K562 (cell line): ENCODE results near the gene PRTFDC1. TPM values are rescaled to one million over a fixed set of nuclear protein-coding genes. Genes with fewer than 3 reads are reported as not detected.
A peak's percentile ranks its signal among the peaks of the same experiment; 100 is the strongest.

Experiments
- ARID3A ChIP-seq: IDR thresholded peaks from 2 replicates; pipeline ENCODE4 v1.6.1; 2012; ENCODE audit warnings: low read depth, low read length, improper control_type of control experiment, borderline replicate concordance
- ATF3 ChIP-seq, 2 experiments: fragments of 450-650 bp in 1 of 2; sonication (generic) in 1 of 2; formaldehyde crosslinking in 1 of 2; IDR thresholded peaks in 1 of 2; conservative IDR thresholded peaks in 1 of 2; 2 replicates each; pipeline versions ENCODE4 v1.6.1 to v1.8.1; 2016 to 2023; ENCODE audit warnings: mild to moderate bottlenecking in 2 of 2, moderate library complexity in 2 of 2, inconsistent platforms in 1 of 2, missing genetic modification reagents in 1 of 2
- BRD9 ChIP-seq: fragments of 450-650 bp; IDR thresholded peaks from 2 replicates; pipeline ENCODE4 v1.6.1; 2018; ENCODE audit warnings: low read depth; ENCODE audit not compliant: partially characterized antibody
- DPF2 ChIP-seq: fragments of 450-650 bp; IDR thresholded peaks from 2 replicates; pipeline ENCODE4 v1.6.1; 2016
- GABPA ChIP-seq: fragments of 200-800 bp; sonication (Bioruptor generic); conservative IDR thresholded peaks from 2 replicates; pipeline ENCODE4 v1.6.1; 2016; ENCODE audit warnings: low read depth, missing genetic modification characterization, missing compliant biosample characterization
- STAT6 ChIP-seq: sonication (generic); formaldehyde crosslinking; IDR thresholded peaks from 2 replicates; pipeline ENCODE4 v1.8.1; 2023; ENCODE audit warnings: mild to moderate bottlenecking, missing genetic modification reagents
- TEAD4 ChIP-seq, 2 experiments: sonication (generic) in 1 of 2; formaldehyde crosslinking in 1 of 2; IDR thresholded peaks; 2 replicates each; pipeline versions ENCODE4 v1.6.1 to v1.8.0; 2012 to 2022; ENCODE audit warnings: borderline replicate concordance in 1 of 2, inconsistent platforms in 1 of 2, low read length in 1 of 2, mild to moderate bottlenecking in 1 of 2, missing genetic modification reagents in 1 of 2
- ZBTB40 ChIP-seq, 2 experiments: fragments of 450-650 bp in 1 of 2; sonication (generic) in 1 of 2; formaldehyde crosslinking in 1 of 2; IDR thresholded peaks; 2 replicates each; pipeline versions ENCODE4 v1.7.1 to v1.9.0; 2016 to 2022; ENCODE audit warnings: inconsistent platforms in 1 of 2, mild to moderate bottlenecking in 1 of 2, missing genetic modification reagents in 1 of 2
- ZNF212 ChIP-seq: fragments of 450-650 bp; formaldehyde crosslinking; IDR thresholded peaks from 2 replicates; pipeline ENCODE4 v1.4.0; 2020; ENCODE audit warnings: mild to moderate bottlenecking
- ZNF780A ChIP-seq: fragments of 250-450 bp; sonication (Bioruptor Pico); IDR thresholded peaks from 2 replicates; pipeline ENCODE4 v1.5.0; 2021; ENCODE audit warnings: mild to moderate bottlenecking
- ZNF785 ChIP-seq: fragments of 250-450 bp; sonication (Bioruptor Pico); IDR thresholded peaks from 2 replicates; pipeline ENCODE4 v1.4.0; 2020; ENCODE audit warnings: mild to moderate bottlenecking
- polyA plus RNA-seq, 8 experiments: library from polyadenylated mRNA; depleted of rRNA in 4 of 8; stranded (reverse) in 5 of 8; unstranded in 3 of 8; fragments of >200 nt; fragmentation: Nextera tagmentation in 2 of 8; fragmentation: Illumina TruSeq in 1 of 8; extraction: Ambion mirVana in 2 of 8; extraction: Trizol in 1 of 8; gene quantifications; 2 replicates each; pipeline versions ENCODE4 v1.2.1 to v1.2.3, GENCODE V29; 2011 to 2014; ENCODE audit warnings: inconsistent platforms in 1 of 8, missing spikeins in 1 of 8
- total RNA-seq, 7 experiments: library from RNA; depleted of rRNA in 6 of 7; stranded (reverse); fragments of >200 nt in 6 of 7; fragmentation: Illumina TruSeq in 2 of 7; extraction: Trizol in 2 of 7; gene quantifications; 2 replicates each; pipeline versions ENCODE4 v1.2.1 to v1.2.3, GENCODE V29; 2011 to 2021; ENCODE audit warnings: low replicate concordance in 1 of 7

The PRTFDC1 gene
- total and polyA plus RNA-seq, 9 of the 15 experiments (the other 6 are each of a cell fraction or from before 2014, with no cell fraction given) = 7.0 to 27.6 (median 10.0) TPM

GRCh38 chr10:24958721-24959381 lies 6.4 kb upstream of the PRTFDC1 start (continued):
- TF ChIP-seq STAT6 (CRISPR knock-in tag) (no peak), ZNF785 (CRISPR knock-in tag) (no peak), TEAD4 (IDR thresholded peaks at IDR 0.05; ENCODE audit: low read length) (peak; percentile 49), TEAD4 (CRISPR knock-in tag; IDR thresholded peaks at IDR 0.05; ENCODE audit: borderline replicate concordance) (no peak), GABPA (tag) (peak; percentile 83), DPF2 (peak; percentile 74), ZNF780A (CRISPR knock-in tag) (no peak), ARID3A (0 out of 2 replicates have a peak, but pooled peaks have one; percentile 47), BRD9 (no peak), ZNF212 (CRISPR knock-in tag) (no peak), ZBTB40 (IDR thresholded peaks at IDR 0.05) (peak; percentile 75), ZBTB40 (CRISPR knock-in tag; IDR thresholded peaks at IDR 0.05) (no peak), ATF3 (IDR thresholded peaks at IDR 0.05) (no peak), ATF3 (CRISPR knock-in tag; conservative IDR thresholded peaks at IDR 0.05) (no peak)
